ENCODE data around the gene SLC37A1.

Gene SLC37A1

DNA sequence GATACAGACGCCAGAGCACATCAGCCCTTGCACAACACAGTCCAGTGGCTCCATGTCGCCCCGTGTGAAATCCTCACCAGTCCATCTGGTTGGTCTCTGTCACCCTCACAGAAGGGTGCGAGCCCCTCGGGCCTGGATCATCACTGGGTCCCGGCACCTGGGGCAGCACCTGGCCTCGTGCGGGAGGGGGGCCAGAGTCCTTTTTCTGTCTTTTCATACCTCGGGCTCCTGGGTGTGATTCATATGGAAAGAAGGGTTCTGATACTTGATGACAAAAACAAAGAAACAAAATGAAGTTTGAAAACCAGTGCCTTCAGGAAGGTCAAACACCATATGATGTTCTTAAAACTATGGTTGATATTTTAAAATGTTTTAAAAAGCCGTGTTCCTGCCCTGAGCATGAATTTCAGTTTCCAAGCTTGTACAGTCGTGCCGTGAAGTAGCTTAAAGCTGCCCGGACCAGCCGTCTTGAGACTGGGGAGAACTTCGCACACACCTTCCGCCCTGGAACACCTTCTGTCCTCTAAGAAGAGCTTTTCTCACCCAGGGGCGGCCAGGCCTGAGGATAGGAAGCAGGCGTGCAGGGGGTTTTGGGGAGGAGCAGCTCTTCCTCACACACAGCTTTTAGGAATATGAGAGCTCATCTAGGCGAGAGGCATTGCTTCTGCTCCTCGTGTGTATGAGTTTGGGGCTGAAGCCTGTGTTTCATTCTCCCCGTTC, 35.2 kb downstream of the SLC37A1 start:
- no peak overlapping the region for H3K4me3 ChIP-seq (ENCODE audit: low read depth, low read length)
- H2AFZ ChIP-seq: no peak overlapping the region
- no peak overlapping the region for H3K9ac ChIP-seq
- H3K27me3 ChIP-seq (ENCODE audit: control insufficient read depth, insufficient read depth, low read length): no peaks in the 10 kb centered on the region
- no peaks in the 10 kb centered on the region for H3K4me1 ChIP-seq
- H3K79me2 ChIP-seq: no peaks in the 10 kb centered on the region
- no peak overlapping the region for H3K27ac ChIP-seq
- TF ChIP-seq, protein P1, sequence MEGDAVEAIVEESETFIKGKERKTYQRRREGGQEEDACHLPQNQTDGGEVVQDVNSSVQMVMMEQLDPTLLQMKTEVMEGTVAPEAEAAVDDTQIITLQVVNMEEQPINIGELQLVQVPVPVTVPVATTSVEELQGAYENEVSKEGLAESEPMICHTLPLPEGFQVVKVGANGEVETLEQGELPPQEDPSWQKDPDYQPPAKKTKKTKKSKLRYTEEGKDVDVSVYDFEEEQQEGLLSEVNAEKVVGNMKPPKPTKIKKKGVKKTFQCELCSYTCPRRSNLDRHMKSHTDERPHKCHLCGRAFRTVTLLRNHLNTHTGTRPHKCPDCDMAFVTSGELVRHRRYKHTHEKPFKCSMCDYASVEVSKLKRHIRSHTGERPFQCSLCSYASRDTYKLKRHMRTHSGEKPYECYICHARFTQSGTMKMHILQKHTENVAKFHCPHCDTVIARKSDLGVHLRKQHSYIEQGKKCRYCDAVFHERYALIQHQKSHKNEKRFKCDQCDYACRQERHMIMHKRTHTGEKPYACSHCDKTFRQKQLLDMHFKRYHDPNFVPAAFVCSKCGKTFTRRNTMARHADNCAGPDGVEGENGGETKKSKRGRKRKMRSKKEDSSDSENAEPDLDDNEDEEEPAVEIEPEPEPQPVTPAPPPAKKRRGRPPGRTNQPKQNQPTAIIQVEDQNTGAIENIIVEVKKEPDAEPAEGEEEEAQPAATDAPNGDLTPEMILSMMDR (IDR thresholded peaks at IDR 0.05): no peak
- no peaks in the 10 kb centered on the region for H3K36me3 ChIP-seq (ENCODE audit: control insufficient read depth, insufficient read depth, low read length)
- no peaks in the 10 kb centered on the region for H3K9me3 ChIP-seq (ENCODE audit: control insufficient read depth, low read length)
- H3K4me2 ChIP-seq (ENCODE audit: low read length): no peak overlapping the region

DNA sequence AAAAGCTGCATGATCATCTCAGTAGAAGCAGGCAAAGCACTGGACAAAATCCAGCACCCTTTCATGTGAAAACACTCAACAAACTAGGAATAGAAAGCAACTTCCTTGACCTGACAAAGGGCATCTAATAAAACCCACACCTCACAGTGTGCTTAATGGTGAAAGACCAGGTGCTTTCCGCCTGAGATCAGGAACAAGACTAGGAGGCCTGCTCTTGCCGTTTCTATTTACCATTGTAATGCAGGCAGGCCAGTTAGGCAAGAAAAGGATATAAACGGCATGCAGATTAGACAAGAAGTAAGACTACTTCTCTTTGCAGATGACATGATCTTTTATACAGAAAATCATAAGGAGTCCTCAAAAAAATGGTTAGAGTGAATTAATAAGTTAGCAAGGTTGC, 37.2 kb downstream of the SLC37A1 start:
- H3K4me1 ChIP-seq: no peaks in the 10 kb centered on the region
- no peaks in the 10 kb centered on the region for H3K79me2 ChIP-seq
- H3K27me3 ChIP-seq (ENCODE audit: control insufficient read depth, insufficient read depth, low read length): no peaks in the 10 kb centered on the region
- no peak overlapping the region for H3K27ac ChIP-seq
- TF ChIP-seq, protein P1 (IDR thresholded peaks at IDR 0.05): no peak
- H3K4me3 ChIP-seq (ENCODE audit: low read depth, low read length): no peak overlapping the region
- H2AFZ ChIP-seq: no peak overlapping the region
- H3K4me2 ChIP-seq (ENCODE audit: low read length): no peak overlapping the region
- H3K9ac ChIP-seq: no peak overlapping the region
- H3K9me3 ChIP-seq (ENCODE audit: control insufficient read depth, low read length): no peaks in the 10 kb centered on the region
- H3K36me3 ChIP-seq (ENCODE audit: control insufficient read depth, insufficient read depth, low read length): no peaks in the 10 kb centered on the region

- H3K79me2 ChIP-seq: no peaks in the 10 kb centered on the region
- TF ChIP-seq, protein P1 (IDR thresholded peaks at IDR 0.05): no peak
- no peaks in the 10 kb centered on the region for H3K4me1 ChIP-seq
- no peak overlapping the region for H2AFZ ChIP-seq
- no peaks in the 10 kb centered on the region for H3K9me3 ChIP-seq (ENCODE audit: control insufficient read depth, low read length)
- no peak overlapping the region for H3K27ac ChIP-seq
- H3K9ac ChIP-seq: no peak overlapping the region
- no peak overlapping the region for H3K4me3 ChIP-seq (ENCODE audit: low read depth, low read length)
- no peaks in the 10 kb centered on the region for H3K27me3 ChIP-seq (ENCODE audit: control insufficient read depth, insufficient read depth, low read length)
- H3K36me3 ChIP-seq (ENCODE audit: control insufficient read depth, insufficient read depth, low read length): no peaks in the 10 kb centered on the region
- no peak overlapping the region for H3K4me2 ChIP-seq (ENCODE audit: low read length)
These were observed 39.0 kb downstream of the SLC37A1 start for GRCh38 chr21:42552407-42553336.

GRCh38 chr21:42553435-42553834, 39.8 kb downstream of the SLC37A1 start:
- no peaks in the 10 kb centered on the region for H3K9me3 ChIP-seq (ENCODE audit: control insufficient read depth, low read length)
- H3K4me1 ChIP-seq: no peaks in the 10 kb centered on the region
- no peak overlapping the region for H3K27ac ChIP-seq
- H3K4me3 ChIP-seq (ENCODE audit: low read depth, low read length): no peak overlapping the region
- no peaks in the 10 kb centered on the region for H3K27me3 ChIP-seq (ENCODE audit: control insufficient read depth, insufficient read depth, low read length)
- no peaks in the 10 kb centered on the region for H3K36me3 ChIP-seq (ENCODE audit: control insufficient read depth, insufficient read depth, low read length)
- TF ChIP-seq, protein P1 (IDR thresholded peaks at IDR 0.05): no peak
- H3K4me2 ChIP-seq (ENCODE audit: low read length): no peak overlapping the region
- no peak overlapping the region for H2AFZ ChIP-seq
- H3K79me2 ChIP-seq: no peaks in the 10 kb centered on the region
- no peak overlapping the region for H3K9ac ChIP-seq
